Measurements from ENCODE around the gene TRUB1. TPM values are rescaled to one million over a fixed set of nuclear protein-coding genes. Genes with fewer than 3 reads are reported as not detected.

The TRUB1 gene
- total and polyA plus RNA-seq, 12 donors, result 7.9 to 106 (median 52.4) TPM

- H3K27me3 ChIP-seq, result no peaks in the 10 kb centered on the region
- DNase-seq, result peak; percentile 34 to 65 (median 49)
- H3K27ac ChIP-seq, result peak overlapping the region; percentile 16 to 87 (median 82)
- TF ChIP-seq CTCF (IDR thresholded peaks at IDR 0.05) (no peak), POLR2A (IDR thresholded peaks at IDR 0.05) (no peak)
- intact Hi-C loops (cut with DNase I), result no loop called here
- H3K4me3 ChIP-seq, result peak overlapping the region in 2 of 4 donors; percentile 11 to 48
- peaks cover 13 to 15% of the 10 kb centered on the region in 2 donors for H3K4me1 ChIP-seq (replicated peaks in 1 of 2)
- 12 to 31% (median 24%) methylated on average over 13 of the region's 13 CpGs for WGBS, 4 donors
- no peaks in the 10 kb centered on the region for H3K36me3 ChIP-seq (replicated peaks in 1 of 2)
- no peaks in the 10 kb centered on the region for H3K9me3 ChIP-seq (replicated peaks in 1 of 3)
These were observed 63.7 kb downstream of the TRUB1 start for GRCh38 chr10:115001506-115002381.

- Histone ChIP-seq H3K36me3 (replicated peaks in 1 of 2) (no peaks in the 10 kb centered on the region), H3K9me3 (replicated peaks in 1 of 3) (no peaks in the 10 kb centered on the region), H3K27me3 (no peaks in the 10 kb centered on the region), H3K4me3 (no peak overlapping the region), H3K4me1 (replicated peaks in 1 of 2) (peaks cover 13 to 15% of the 10 kb centered on the region in 2 donors), H3K27ac (no peak overlapping the region)
- 81 to 90% (median 83%) methylated on average over 2 of the region's 2 CpGs for WGBS, 4 donors
- TF ChIP-seq POLR2A (IDR thresholded peaks at IDR 0.05) (no peak), CTCF (IDR thresholded peaks at IDR 0.05) (no peak)
- DNase-seq, result no peak
- intact Hi-C loops (cut with DNase I), result no loop called here
These were observed 65.4 kb downstream of the TRUB1 start for GRCh38 chr10:115003396-115003795.

- H3K9me3 ChIP-seq (replicated peaks in 1 of 3), result no peaks in the 10 kb centered on the region
- H3K27ac ChIP-seq, result no peak overlapping the region
- no peak overlapping the region for H3K4me3 ChIP-seq
- WGBS, 4 donors, result 80 to 96% (median 87%) methylated on average over 3 of the region's 3 CpGs
- H3K36me3 ChIP-seq (replicated peaks in 1 of 2), result no peaks in the 10 kb centered on the region
- peaks cover 13 to 15% of the 10 kb centered on the region in 2 donors for H3K4me1 ChIP-seq (replicated peaks in 1 of 2)
- no peaks in the 10 kb centered on the region for H3K27me3 ChIP-seq
- intact Hi-C loops (cut with DNase I), result no loop called here
- no peak for DNase-seq
- TF ChIP-seq POLR2A (IDR thresholded peaks at IDR 0.05) (no peak), CTCF (IDR thresholded peaks at IDR 0.05) (no peak)
These were observed 66.4 kb downstream of the TRUB1 start for GRCh38 chr10:115004236-115004862.

- no peak for DNase-seq
- Histone ChIP-seq H3K9me3 (replicated peaks in 1 of 3) (no peaks in the 10 kb centered on the region), H3K36me3 (replicated peaks in 1 of 2) (no peaks in the 10 kb centered on the region), H3K27ac (no peak overlapping the region), H3K4me1 (replicated peaks in 1 of 2) (peaks cover 11 to 13% of the 10 kb centered on the region in 2 donors), H3K27me3 (no peaks in the 10 kb centered on the region), H3K4me3 (no peak overlapping the region)
- 95 to 98% (median 96%) methylated on average over 8 of the region's 8 CpGs for WGBS, 4 donors
- TF ChIP-seq CTCF (IDR thresholded peaks at IDR 0.05), result no peak
- no peak for TF ChIP-seq POLR2A (IDR thresholded peaks at IDR 0.05)
- intact Hi-C loops (cut with DNase I), result no loop called here
These were observed 67.8 kb downstream of the TRUB1 start for GRCh38 chr10:115005771-115006170.
